ENCODE results near the gene UGGT2. TPM values are rescaled to one million over a fixed set of nuclear protein-coding genes. Genes with fewer than 3 reads are reported as not detected.

UGGT2 gene
- polyA plus RNA-seq, 2 of the 4 experiments (the other 2 are of a cell fraction): 10.3 to 27.9 TPM

DNA sequence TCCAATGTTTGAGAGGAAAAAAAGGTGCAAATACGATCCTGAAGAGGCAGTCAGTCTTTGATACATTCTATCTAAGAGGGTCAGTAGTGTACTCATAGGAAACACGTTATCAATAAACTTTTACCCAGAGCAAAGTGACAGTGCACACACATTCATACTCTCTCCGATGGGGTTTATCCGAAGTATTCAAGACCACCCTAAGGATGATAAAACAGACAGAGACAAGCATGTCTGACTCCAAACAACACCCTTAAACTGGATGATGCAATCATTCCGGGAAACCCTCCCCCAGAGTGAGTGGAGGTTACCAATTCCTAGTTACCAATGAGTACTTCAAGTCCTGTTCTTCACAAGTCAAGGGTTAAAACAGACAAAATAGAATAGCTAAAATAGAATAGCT is 297.1 kb downstream of the UGGT2 start:
- Histone ChIP-seq H3K4me1 (0 out of 3 replicates have a peak, but pooled peaks cover 4% of the 10 kb centered on the region), H3K27ac (peak overlapping the region in 1 of 2 experiments; percentile 35; a peak in 1 of 6 replicates), H3K4me3 (no peak overlapping the region), H3K4me2 (no peak overlapping the region), H3K9me3 (no peaks in the 10 kb centered on the region)
- WGBS (ENCODE audit: missing lambda C conversion rate): 91% methylated on average over 5 of the region's 5 CpGs
- no peak for ATAC-seq
- CTCF ChIA-PET: interaction anchor here (1.1 kb wide), 1 partner anchor 78 kb away, joined by 3 read pairs; no protein-coding TSS in a partner anchor
- POLR2A ChIA-PET: no interaction called here
- no peak for TF ChIP-seq ZC3H11A (IDR thresholded peaks at IDR 0.05)
- no peak for TF ChIP-seq RCOR1 (IDR thresholded peaks at IDR 0.05; ENCODE audit: low read depth, low read length)
- no peak for TF ChIP-seq RARB (CRISPR knock-in tag; IDR thresholded peaks at IDR 0.05)
- no peak for TF ChIP-seq SREBF2 (IDR thresholded peaks at IDR 0.05)
- no peak for TF ChIP-seq PHF8 (IDR thresholded peaks at IDR 0.05; ENCODE audit: borderline replicate concordance, low read depth)
- no peak for TF ChIP-seq BHLHE40 (IDR thresholded peaks at IDR 0.05; ENCODE audit: low read depth, low read length)
- TF ChIP-seq, protein P1, sequence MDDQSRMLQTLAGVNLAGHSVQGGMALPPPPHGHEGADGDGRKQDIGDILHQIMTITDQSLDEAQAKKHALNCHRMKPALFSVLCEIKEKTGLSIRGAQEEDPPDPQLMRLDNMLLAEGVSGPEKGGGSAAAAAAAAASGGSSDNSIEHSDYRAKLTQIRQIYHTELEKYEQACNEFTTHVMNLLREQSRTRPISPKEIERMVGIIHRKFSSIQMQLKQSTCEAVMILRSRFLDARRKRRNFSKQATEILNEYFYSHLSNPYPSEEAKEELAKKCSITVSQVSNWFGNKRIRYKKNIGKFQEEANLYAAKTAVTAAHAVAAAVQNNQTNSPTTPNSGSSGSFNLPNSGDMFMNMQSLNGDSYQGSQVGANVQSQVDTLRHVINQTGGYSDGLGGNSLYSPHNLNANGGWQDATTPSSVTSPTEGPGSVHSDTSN (IDR thresholded peaks at IDR 0.05): no peak
- TF ChIP-seq BCL3 (IDR thresholded peaks at IDR 0.05): no peak
- no peak for TF ChIP-seq ZFP36 (IDR thresholded peaks at IDR 0.05; ENCODE audit: borderline replicate concordance, partially characterized antibody)
- TF ChIP-seq TP53 (CRISPR knock-in tag; IDR thresholded peaks at IDR 0.05): no peak
- no peak for TF ChIP-seq EP300 (IDR thresholded peaks at IDR 0.05)
- FAIRE-seq: no peak
- no peak for DNase-seq (ENCODE audit: low read depth in 1 of 2, low spot score in 1 of 2)

DNA sequence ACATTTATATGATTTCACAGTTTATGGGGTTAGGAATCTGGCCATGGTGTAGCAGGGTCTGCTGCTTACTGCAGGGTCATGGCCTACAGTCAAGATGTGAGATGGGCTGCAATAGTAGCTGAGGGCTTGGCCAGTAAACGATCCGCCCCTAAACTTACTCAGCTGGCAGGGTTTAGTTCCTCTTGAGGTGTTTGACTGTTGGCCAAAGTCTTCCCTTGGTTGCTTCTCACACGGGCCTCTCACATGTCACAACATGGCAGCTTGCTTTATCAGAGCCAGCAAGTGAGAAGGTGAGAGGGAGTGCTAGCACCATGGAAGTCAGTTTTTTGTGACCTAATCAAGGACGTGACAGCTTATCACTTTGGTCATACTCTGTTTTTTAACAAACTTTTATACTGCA is 299.1 kb downstream of the UGGT2 start:
- no peak overlapping the region for H3K4me2 ChIP-seq
- 90% methylated on average over 4 of the region's 4 CpGs for WGBS (ENCODE audit: missing lambda C conversion rate)
- H3K4me3 ChIP-seq: no peak overlapping the region
- no peak for ATAC-seq
- DNase-seq (ENCODE audit: low read depth in 1 of 2, low spot score in 1 of 2): no peak
- H3K4me1 ChIP-seq: 0 out of 3 replicates have a peak, but pooled peaks cover 4% of the 10 kb centered on the region
- CTCF ChIA-PET: no interaction called here
- TF ChIP-seq MAZ (IDR thresholded peaks at IDR 0.05; ENCODE audit: borderline replicate concordance, low read depth, low read length): no peak
- no peak for TF ChIP-seq POLR2A (IDR thresholded peaks at IDR 0.05; ENCODE audit: low read length)
- TF ChIP-seq EP300 (IDR thresholded peaks at IDR 0.05): no peak
- no peak for TF ChIP-seq RNF2 (IDR thresholded peaks at IDR 0.05; ENCODE audit: borderline replicate concordance, low read depth)
- no peak for TF ChIP-seq FOXS1 (CRISPR knock-in tag; IDR thresholded peaks at IDR 0.05)
- TF ChIP-seq NPAS2 (CRISPR knock-in tag; IDR thresholded peaks at IDR 0.05; ENCODE audit: borderline replicate concordance): no peak
- no peak for TF ChIP-seq PHF8 (IDR thresholded peaks at IDR 0.05; ENCODE audit: borderline replicate concordance, low read depth)
- TF ChIP-seq REST (IDR thresholded peaks at IDR 0.05): no peak
- no peak for TF ChIP-seq FOSB (CRISPR knock-in tag; IDR thresholded peaks at IDR 0.05)
- TF ChIP-seq, protein P1 (IDR thresholded peaks at IDR 0.05): no peak
- TF ChIP-seq ELK1 (IDR thresholded peaks at IDR 0.05; ENCODE audit: low read depth, low read length): no peak
- TF ChIP-seq ATOH8 (CRISPR knock-in tag; IDR thresholded peaks at IDR 0.05; ENCODE audit: low read depth): no peak
- H3K9me3 ChIP-seq: no peaks in the 10 kb centered on the region
- POLR2A ChIA-PET: no interaction called here
- no peak for FAIRE-seq
- H3K27ac ChIP-seq: no peak overlapping the region

All from A549 (cell line).